HFFc6 (cell line): Measurements from ENCODE around the gene RTN4RL2. TPM values are rescaled to one million over a fixed set of nuclear protein-coding genes. Genes with fewer than 3 reads are reported as not detected.

Experiments
- DNase-seq: peaks from one replicate; pipeline ENCODE4 v3.0.0-alpha.2; 2018
- H3K27ac Mint-ChIP-seq: 2 replicates; pipeline ENCODE4 v1.8.0; 2020; ENCODE audit warnings: mild to moderate bottlenecking, mixed read lengths
- H3K27me3 Mint-ChIP-seq: 2 replicates; pipeline ENCODE4 v1.8.0; 2021; ENCODE audit warnings: mild to moderate bottlenecking, moderate library complexity, mixed read lengths; ENCODE audit not compliant: insufficient read depth
- H3K36me3 Mint-ChIP-seq: 2 replicates; pipeline ENCODE4 v1.8.0; 2021; ENCODE audit warnings: low read depth, mixed read lengths
- H3K4me1 Mint-ChIP-seq: 2 replicates; pipeline ENCODE4 v1.8.0; 2020; ENCODE audit warnings: low read depth, mixed read lengths
- H3K4me3 Mint-ChIP-seq: 2 replicates; pipeline ENCODE4 v1.8.0; 2020; ENCODE audit warnings: mild to moderate bottlenecking, moderate library complexity, mixed read lengths
- H3K9me3 Mint-ChIP-seq: 2 replicates; pipeline ENCODE4 v1.8.0; 2020; ENCODE audit warnings: mild to moderate bottlenecking, mixed read lengths
- CTCF ChIP-seq: fragments of 200-600 bp; sonication (generic); IDR thresholded peaks from 2 replicates; pipeline ENCODE4 v1.5.0; 2021; ENCODE audit warnings: antibody characterized with exemption, mild to moderate bottlenecking
- total RNA-seq, 6 experiments: library from RNA; stranded (reverse); fragmentation: NEBNext Ultra II Directional; extraction: Animal tissue kit (Norgen Biotek cat#: 25700); gene quantifications; 2 replicates in 1 of 6; 3 replicates in 5 of 6; pipeline ENCODE4 v1.2.3, GENCODE V29; 2021

RTN4RL2 gene
- total RNA-seq, 6 experiments from 2014 or later, result 0.09 to 0.66 (median 0.35) TPM

DNA sequence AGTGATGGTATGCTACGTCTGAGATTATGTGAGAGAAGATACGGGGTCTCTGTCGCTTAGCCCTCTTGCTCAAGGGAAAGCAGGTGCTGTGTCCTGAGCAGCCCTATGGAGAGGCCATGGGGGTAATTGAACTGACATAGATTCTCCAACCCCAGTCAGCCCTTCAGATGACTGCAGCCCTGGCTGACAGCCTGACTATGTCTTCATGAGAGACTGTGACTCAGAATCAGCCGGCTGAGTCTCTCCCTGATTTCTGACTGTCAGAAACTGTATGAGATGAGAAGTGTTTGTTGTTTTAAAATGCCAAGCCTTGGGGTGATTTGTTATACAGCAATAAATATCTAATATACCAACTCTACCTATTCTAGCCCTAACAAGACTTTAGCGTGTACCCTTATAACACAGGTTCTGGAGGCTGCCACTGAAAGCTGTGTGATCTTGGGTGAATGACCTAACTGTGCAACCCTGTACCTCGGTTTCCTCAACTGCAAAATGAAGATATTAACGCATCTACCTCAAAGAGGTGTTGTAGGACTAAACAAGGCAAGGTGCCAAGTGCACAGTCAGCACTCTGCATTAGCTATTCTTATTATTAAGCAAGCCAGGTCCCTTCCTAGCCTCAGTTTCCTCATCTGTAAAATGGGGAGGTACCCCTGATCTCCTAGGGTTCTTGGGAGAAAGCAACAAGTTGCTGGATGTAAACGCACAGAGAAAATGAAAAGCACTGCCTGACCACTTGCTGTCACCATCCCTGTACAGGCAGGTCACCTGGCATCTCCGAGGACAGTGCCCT lies 30.3 kb downstream of the RTN4RL2 start:
- Mint-ChIP-seq H3K27me3 (no peaks in the 10 kb centered on the region), H3K4me3 (no peak overlapping the region), H3K27ac (no peak overlapping the region), H3K36me3 (no peaks in the 10 kb centered on the region), H3K4me1 (peaks cover 12% of the 10 kb centered on the region), H3K9me3 (no peaks in the 10 kb centered on the region)
- peak; percentile 35 for DNase-seq
- TF ChIP-seq CTCF, result no peak

DNA sequence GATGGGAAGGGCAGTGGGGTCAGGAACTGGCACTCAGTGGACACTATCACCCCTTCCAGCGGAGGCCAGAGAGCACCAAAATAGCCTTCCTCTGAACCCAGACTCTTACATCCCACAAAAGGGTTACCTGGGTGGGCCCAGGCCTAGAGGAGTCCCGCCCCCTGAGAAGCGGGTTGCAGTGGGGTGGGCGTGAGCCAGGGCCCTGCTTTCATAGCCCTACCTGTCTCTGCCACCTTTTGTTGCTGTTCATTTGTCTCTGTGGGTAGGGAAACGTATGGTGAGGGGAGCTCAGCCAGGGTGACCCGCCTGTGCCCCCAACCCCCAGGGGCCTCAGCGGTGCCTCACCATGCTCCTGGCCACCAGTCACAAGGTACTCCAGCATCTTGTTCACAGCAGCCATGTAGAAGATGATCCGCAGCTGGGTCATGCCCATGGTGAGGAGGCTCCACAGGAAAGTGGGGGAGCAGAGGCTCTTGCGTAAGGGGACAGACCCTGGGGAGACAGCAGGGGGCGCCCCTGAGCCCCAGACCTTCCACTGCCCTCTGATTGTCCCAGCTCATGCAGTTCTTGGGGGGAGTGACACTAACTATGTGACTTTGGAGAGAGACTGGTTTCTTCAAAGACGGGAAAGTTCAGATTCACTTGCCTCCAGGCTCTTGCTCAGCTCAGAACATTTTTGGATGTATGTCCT lies 31.2 kb downstream of the RTN4RL2 start:
- Mint-ChIP-seq H3K36me3 (no peaks in the 10 kb centered on the region), H3K9me3 (no peaks in the 10 kb centered on the region), H3K4me3 (no peak overlapping the region), H3K27me3 (no peaks in the 10 kb centered on the region), H3K4me1 (peaks cover 8% of the 10 kb centered on the region), H3K27ac (no peak overlapping the region)
- TF ChIP-seq CTCF, result peak; percentile 83
- no peak for DNase-seq

DNA sequence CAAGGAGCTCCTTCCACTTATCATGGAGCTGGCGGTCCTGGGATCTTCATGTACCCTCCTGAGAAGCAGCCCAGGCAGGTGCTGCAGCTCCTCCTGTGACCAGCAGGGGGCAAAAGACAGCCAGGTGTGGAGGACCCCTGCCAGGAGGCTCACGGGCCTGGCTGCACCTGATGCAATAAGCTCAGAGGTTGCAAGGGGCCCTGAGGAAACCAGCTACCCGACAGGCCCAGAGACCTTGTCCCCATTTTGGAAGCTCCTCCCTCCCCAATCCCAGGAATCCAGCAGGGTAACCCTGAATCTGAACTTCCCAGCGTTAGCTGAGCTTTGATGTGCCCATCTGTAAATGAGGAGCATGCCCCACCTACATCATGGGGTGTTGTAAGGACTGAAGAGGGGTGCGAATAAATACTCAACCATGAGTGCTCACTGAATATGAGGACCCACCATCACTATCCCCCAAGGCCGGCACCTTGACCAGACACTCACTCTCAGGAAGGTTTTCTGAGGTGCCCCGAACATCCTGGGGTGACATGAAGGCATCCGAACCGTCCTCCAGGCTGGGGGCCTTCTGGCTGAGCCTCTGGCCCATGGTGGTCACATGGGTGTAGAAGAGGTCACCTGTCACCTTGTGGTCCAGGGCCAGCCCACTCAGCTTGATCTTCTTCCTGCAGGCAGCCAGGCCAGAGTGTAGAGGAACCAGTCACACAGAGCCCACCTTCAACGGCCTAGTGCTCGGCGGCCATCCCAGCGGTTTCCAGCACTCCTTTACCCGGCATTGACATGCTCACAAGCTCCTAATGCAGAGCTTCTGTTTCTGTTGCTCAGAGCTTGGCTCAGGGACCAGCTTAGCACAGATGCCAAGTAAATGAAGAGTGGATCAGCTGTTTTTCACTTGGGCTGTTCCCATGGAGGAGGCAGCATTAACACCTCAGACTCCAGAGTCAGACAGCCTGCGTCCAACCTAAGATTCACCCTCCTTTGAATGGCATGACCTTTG lies 33.5 kb downstream of the RTN4RL2 start:
- H3K27ac Mint-ChIP-seq, result no peak overlapping the region
- DNase-seq, result no peak
- H3K36me3 Mint-ChIP-seq, result no peaks in the 10 kb centered on the region
- H3K4me1 Mint-ChIP-seq, result peaks cover 8% of the 10 kb centered on the region
- peak; percentile 93 for TF ChIP-seq CTCF
- no peak overlapping the region for H3K4me3 Mint-ChIP-seq
- no peaks in the 10 kb centered on the region for H3K27me3 Mint-ChIP-seq
- no peaks in the 10 kb centered on the region for H3K9me3 Mint-ChIP-seq

GRCh38 chr11:57496109-57496820 lies 35.9 kb downstream of the RTN4RL2 start:
- no peak for TF ChIP-seq CTCF
- Mint-ChIP-seq H3K27ac (no peak overlapping the region), H3K27me3 (no peaks in the 10 kb centered on the region), H3K4me1 (peaks cover 10% of the 10 kb centered on the region), H3K36me3 (peaks cover 5% of the 10 kb centered on the region), H3K4me3 (no peak overlapping the region), H3K9me3 (no peaks in the 10 kb centered on the region)
- no peak for DNase-seq
